Smooth muscle cell of the umbilical artery (primary cell): ENCODE results near the gene RIN3. TPM values are rescaled to one million over a fixed set of nuclear protein-coding genes. Genes with fewer than 3 reads are reported as not detected.

Experiments used
- total RNA-seq: library from RNA; depleted of rRNA; stranded (reverse); fragments of >200 nt; gene quantifications from 2 replicates; pipeline ENCODE4 v1.2.3, GENCODE V29; 2014

Gene RIN3, protein sequence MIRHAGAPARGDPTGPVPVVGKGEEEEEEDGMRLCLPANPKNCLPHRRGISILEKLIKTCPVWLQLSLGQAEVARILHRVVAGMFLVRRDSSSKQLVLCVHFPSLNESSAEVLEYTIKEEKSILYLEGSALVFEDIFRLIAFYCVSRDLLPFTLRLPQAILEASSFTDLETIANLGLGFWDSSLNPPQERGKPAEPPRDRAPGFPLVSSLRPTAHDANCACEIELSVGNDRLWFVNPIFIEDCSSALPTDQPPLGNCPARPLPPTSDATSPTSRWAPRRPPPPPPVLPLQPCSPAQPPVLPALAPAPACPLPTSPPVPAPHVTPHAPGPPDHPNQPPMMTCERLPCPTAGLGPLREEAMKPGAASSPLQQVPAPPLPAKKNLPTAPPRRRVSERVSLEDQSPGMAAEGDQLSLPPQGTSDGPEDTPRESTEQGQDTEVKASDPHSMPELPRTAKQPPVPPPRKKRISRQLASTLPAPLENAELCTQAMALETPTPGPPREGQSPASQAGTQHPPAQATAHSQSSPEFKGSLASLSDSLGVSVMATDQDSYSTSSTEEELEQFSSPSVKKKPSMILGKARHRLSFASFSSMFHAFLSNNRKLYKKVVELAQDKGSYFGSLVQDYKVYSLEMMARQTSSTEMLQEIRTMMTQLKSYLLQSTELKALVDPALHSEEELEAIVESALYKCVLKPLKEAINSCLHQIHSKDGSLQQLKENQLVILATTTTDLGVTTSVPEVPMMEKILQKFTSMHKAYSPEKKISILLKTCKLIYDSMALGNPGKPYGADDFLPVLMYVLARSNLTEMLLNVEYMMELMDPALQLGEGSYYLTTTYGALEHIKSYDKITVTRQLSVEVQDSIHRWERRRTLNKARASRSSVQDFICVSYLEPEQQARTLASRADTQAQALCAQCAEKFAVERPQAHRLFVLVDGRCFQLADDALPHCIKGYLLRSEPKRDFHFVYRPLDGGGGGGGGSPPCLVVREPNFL
- 4.2 and 9.0 TPM in 2 replicates for total RNA-seq

DNA sequence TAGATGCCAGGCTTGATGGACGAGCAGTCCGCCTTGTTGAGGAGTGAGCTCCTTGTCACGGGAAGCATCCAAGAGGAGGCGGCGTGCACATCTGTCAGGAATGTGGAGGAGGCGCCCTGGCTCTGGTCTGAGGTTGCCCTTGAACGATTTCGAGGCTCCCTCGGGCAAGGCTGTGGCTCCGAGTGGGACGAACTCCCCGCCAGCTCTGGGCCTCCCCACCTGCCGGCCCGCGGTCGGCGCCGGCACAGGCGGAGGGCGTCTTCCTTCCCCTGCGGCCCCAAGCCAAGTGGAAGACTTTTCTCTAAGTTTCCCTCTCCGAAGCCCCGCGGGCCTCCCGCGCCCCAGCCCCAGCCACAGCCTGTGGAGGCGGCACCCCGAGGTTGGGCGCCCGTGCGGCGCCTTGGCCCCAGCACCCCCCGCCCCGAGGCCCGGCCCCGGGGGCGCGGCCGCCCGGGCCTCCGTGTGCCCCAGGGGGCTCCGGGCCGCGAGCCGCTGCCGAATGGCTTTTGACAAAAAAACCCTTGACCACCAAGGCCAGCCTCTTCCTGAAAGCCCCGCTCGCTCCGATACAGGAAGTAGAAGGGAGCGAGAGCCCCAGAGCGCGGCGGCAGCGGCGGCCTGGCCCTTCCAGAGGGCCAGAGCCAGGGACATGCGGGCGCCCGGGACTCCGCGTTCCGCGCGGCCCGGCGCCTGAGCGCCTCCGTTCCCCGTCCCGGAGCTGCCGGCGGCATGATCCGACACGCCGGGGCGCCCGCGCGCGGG is at the start of gene RIN3:
TSS of gene RIN3 (plus strand) at position 578 of the 762 bp plus-strand sequence. CDS start at position 730, 152 bp downstream.

Other genes with a start within 250 kb of the RIN3 start
- gene SLC24A4, start 190.6 kb upstream of the RIN3 start, total RNA-seq: not detected in 2 replicates
- gene LGMN, start 234.8 kb downstream of the RIN3 start, total RNA-seq: 113 and 213 TPM in 2 replicates